Osteocyte (in vitro differentiated cells): ENCODE data around the gene TWIST2. TPM values are rescaled to one million over a fixed set of nuclear protein-coding genes. Genes with fewer than 3 reads are reported as not detected.

ENCODE experiments used
- DNase-seq: peaks from one replicate; pipeline ENCODE4 v3.0.0; 2021; ENCODE audit warnings: mixed read lengths; ENCODE audit not compliant: unreplicated experiment; ENCODE audit errors: extremely low spot score
- H3K27ac Mint-ChIP-seq: one replicate; pipeline ENCODE4 v1.8.0; 2021; ENCODE audit warnings: mild to moderate bottlenecking, mixed read lengths; ENCODE audit not compliant: unreplicated experiment
- H3K27me3 Mint-ChIP-seq: one replicate; pipeline ENCODE4 v1.8.0; 2021; ENCODE audit warnings: mixed read lengths; ENCODE audit not compliant: unreplicated experiment
- H3K36me3 Mint-ChIP-seq: one replicate; pipeline ENCODE4 v1.8.0; 2021; ENCODE audit warnings: mixed read lengths; ENCODE audit not compliant: unreplicated experiment
- H3K4me1 Mint-ChIP-seq: one replicate; pipeline ENCODE4 v1.8.0; 2021; ENCODE audit warnings: mixed read lengths; ENCODE audit not compliant: unreplicated experiment
- H3K4me3 Mint-ChIP-seq: one replicate; pipeline ENCODE4 v1.8.0; 2021; ENCODE audit warnings: mild to moderate bottlenecking, moderate library complexity, mixed read lengths; ENCODE audit not compliant: unreplicated experiment
- H3K9me3 Mint-ChIP-seq: one replicate; pipeline ENCODE4 v1.8.0; 2021; ENCODE audit warnings: mixed read lengths; ENCODE audit not compliant: unreplicated experiment
- CTCF ChIP-seq: fragments of 200-600 bp; sonication (generic); IDR thresholded peaks from 2 replicates; pipeline ENCODE4 v1.5.0; 2021; ENCODE audit warnings: antibody characterized with exemption, mild to moderate bottlenecking, moderate library complexity
- total RNA-seq: library from RNA; stranded (reverse); gene quantifications from 2 replicates; pipeline ENCODE4 v1.2.1, GENCODE V29; 2021

The TWIST2 gene
- total RNA-seq, 1 donor from 2014 or later: 6.0 TPM

GRCh38 chr2:238879621-238880377 is 31.9 kb downstream of the TWIST2 start:
- H3K9me3 Mint-ChIP-seq: no peaks in the 10 kb centered on the region

GRCh38 chr2:238881353-238882081 is 33.6 kb downstream of the TWIST2 start:
- DNase-seq: no peak
- Mint-ChIP-seq H3K36me3 (peaks cover 3% of the 10 kb centered on the region), H3K9me3 (no peaks in the 10 kb centered on the region), H3K27ac (no peak overlapping the region), H3K27me3 (no peaks in the 10 kb centered on the region), H3K4me3 (no peak overlapping the region), H3K4me1 (peaks cover 20% of the 10 kb centered on the region)
- no peak for TF ChIP-seq CTCF

More at GRCh38 chr2:238879621-238880377, 31.9 kb downstream of the TWIST2 start:
- no peak for TF ChIP-seq CTCF
- no peaks in the 10 kb centered on the region for H3K27me3 Mint-ChIP-seq
- H3K27ac Mint-ChIP-seq: no peak overlapping the region
- no peaks in the 10 kb centered on the region for H3K36me3 Mint-ChIP-seq
- H3K4me3 Mint-ChIP-seq: no peak overlapping the region
- peaks cover 23% of the 10 kb centered on the region for H3K4me1 Mint-ChIP-seq
- no peak for DNase-seq

- no peak for TF ChIP-seq CTCF
- H3K36me3 Mint-ChIP-seq: peaks cover 4% of the 10 kb centered on the region
- no peak overlapping the region for H3K27ac Mint-ChIP-seq
Measured at GRCh38 chr2:238882082-238882755, 34.3 kb downstream of the TWIST2 start.

GRCh38 chr2:238883421-238883901 is 35.6 kb downstream of the TWIST2 start:
- peaks cover 7% of the 10 kb centered on the region for H3K36me3 Mint-ChIP-seq
- peaks cover 20% of the 10 kb centered on the region for H3K4me1 Mint-ChIP-seq
- no peaks in the 10 kb centered on the region for H3K9me3 Mint-ChIP-seq
- DNase-seq: no peak
- TF ChIP-seq CTCF: no peak
- H3K4me3 Mint-ChIP-seq: no peak overlapping the region
- H3K27me3 Mint-ChIP-seq: no peaks in the 10 kb centered on the region
- H3K27ac Mint-ChIP-seq: no peak overlapping the region

More at GRCh38 chr2:238882082-238882755, 34.3 kb downstream of the TWIST2 start:
- no peaks in the 10 kb centered on the region for H3K27me3 Mint-ChIP-seq
- H3K4me3 Mint-ChIP-seq: no peak overlapping the region
- DNase-seq: no peak
- no peaks in the 10 kb centered on the region for H3K9me3 Mint-ChIP-seq
- H3K4me1 Mint-ChIP-seq: peaks cover 20% of the 10 kb centered on the region
